ENCODE data around the gene ASIC1. TPM values are rescaled to one million over a fixed set of nuclear protein-coding genes. Genes with fewer than 3 reads are reported as not detected.

Gene ASIC1
- total RNA-seq, 1 donor: 0.72 TPM

- Histone ChIP-seq H2AFZ (ENCODE audit: low read length) (peak overlapping the region; percentile 85), H4K20me1 (ENCODE audit: insufficient read depth, low read length) (peaks cover 8% of the 10 kb centered on the region), H3K4me1 (ENCODE audit: insufficient read depth, low read length) (peaks cover 23% of the 10 kb centered on the region), H3K4me3 (ENCODE audit: insufficient read depth, low read length) (peak overlapping the region; percentile 77), H3K9me3 (ENCODE audit: low read depth, low read length) (no peaks in the 10 kb centered on the region), H3K79me2 (ENCODE audit: insufficient read depth, low read length) (peaks cover 48% of the 10 kb centered on the region), H3K27ac (ENCODE audit: low read depth, low read length) (peak overlapping the region; percentile 95), H3K4me2 (ENCODE audit: insufficient read depth, low read length) (peak overlapping the region; percentile 89), H3K36me3 (ENCODE audit: insufficient read depth, low read length) (peaks cover 3% of the 10 kb centered on the region), H3K27me3 (ENCODE audit: insufficient read depth, low read length) (no peaks in the 10 kb centered on the region)
- TF ChIP-seq CTCF (IDR thresholded peaks at IDR 0.05; ENCODE audit: extremely low read depth, low read depth, low read length): no peak
- DNase-seq (ENCODE audit: insufficient read length, low spot score, missing footprints): peak; percentile 87
Measured at GRCh38 chr12:50112456-50113218, 55.2 kb downstream of the ASIC1 start.

- no peak overlapping the region for H2AFZ ChIP-seq (ENCODE audit: low read length)
- no peak overlapping the region for H3K4me2 ChIP-seq (ENCODE audit: insufficient read depth, low read length)
- peak; percentile 29 for DNase-seq (ENCODE audit: insufficient read length, low spot score, missing footprints)
- no peak overlapping the region for H3K4me3 ChIP-seq (ENCODE audit: insufficient read depth, low read length)
- H3K9me3 ChIP-seq (ENCODE audit: low read depth, low read length): no peaks in the 10 kb centered on the region
- peaks cover 6% of the 10 kb centered on the region for H3K4me1 ChIP-seq (ENCODE audit: insufficient read depth, low read length)
- H3K27ac ChIP-seq (ENCODE audit: low read depth, low read length): no peak overlapping the region
- H3K36me3 ChIP-seq (ENCODE audit: insufficient read depth, low read length): peaks cover 12% of the 10 kb centered on the region
- no peak for TF ChIP-seq CTCF (IDR thresholded peaks at IDR 0.05; ENCODE audit: extremely low read depth, low read depth, low read length)
- peaks cover 13% of the 10 kb centered on the region for H4K20me1 ChIP-seq (ENCODE audit: insufficient read depth, low read length)
- peaks cover 80% of the 10 kb centered on the region for H3K79me2 ChIP-seq (ENCODE audit: insufficient read depth, low read length)
- no peaks in the 10 kb centered on the region for H3K27me3 ChIP-seq (ENCODE audit: insufficient read depth, low read length)
Measured at GRCh38 chr12:50117057-50117622, 59.7 kb downstream of the ASIC1 start.

GRCh38 chr12:50119387-50119786, 62.0 kb downstream of the ASIC1 start:
- peaks cover 13% of the 10 kb centered on the region for H4K20me1 ChIP-seq (ENCODE audit: insufficient read depth, low read length)
- H3K4me2 ChIP-seq (ENCODE audit: insufficient read depth, low read length): no peak overlapping the region
- H3K9me3 ChIP-seq (ENCODE audit: low read depth, low read length): no peaks in the 10 kb centered on the region
- peaks cover 62% of the 10 kb centered on the region for H3K79me2 ChIP-seq (ENCODE audit: insufficient read depth, low read length)
- DNase-seq (ENCODE audit: insufficient read length, low spot score, missing footprints): no peak
- H3K4me3 ChIP-seq (ENCODE audit: insufficient read depth, low read length): no peak overlapping the region
- H3K27me3 ChIP-seq (ENCODE audit: insufficient read depth, low read length): no peaks in the 10 kb centered on the region
- no peak overlapping the region for H2AFZ ChIP-seq (ENCODE audit: low read length)
- H3K36me3 ChIP-seq (ENCODE audit: insufficient read depth, low read length): peaks cover 12% of the 10 kb centered on the region
- no peak for TF ChIP-seq CTCF (IDR thresholded peaks at IDR 0.05; ENCODE audit: extremely low read depth, low read depth, low read length)
- no peaks in the 10 kb centered on the region for H3K4me1 ChIP-seq (ENCODE audit: insufficient read depth, low read length)
- H3K27ac ChIP-seq (ENCODE audit: low read depth, low read length): no peak overlapping the region

- H3K36me3 ChIP-seq (ENCODE audit: insufficient read depth, low read length): peaks cover 12% of the 10 kb centered on the region
- TF ChIP-seq CTCF (IDR thresholded peaks at IDR 0.05; ENCODE audit: extremely low read depth, low read depth, low read length): no peak
- no peaks in the 10 kb centered on the region for H3K27me3 ChIP-seq (ENCODE audit: insufficient read depth, low read length)
- H3K4me2 ChIP-seq (ENCODE audit: insufficient read depth, low read length): no peak overlapping the region
- H2AFZ ChIP-seq (ENCODE audit: low read length): no peak overlapping the region
- H4K20me1 ChIP-seq (ENCODE audit: insufficient read depth, low read length): peaks cover 13% of the 10 kb centered on the region
- no peaks in the 10 kb centered on the region for H3K4me1 ChIP-seq (ENCODE audit: insufficient read depth, low read length)
- H3K79me2 ChIP-seq (ENCODE audit: insufficient read depth, low read length): peaks cover 53% of the 10 kb centered on the region
- no peak overlapping the region for H3K27ac ChIP-seq (ENCODE audit: low read depth, low read length)
- no peak overlapping the region for H3K4me3 ChIP-seq (ENCODE audit: insufficient read depth, low read length)
- no peak for DNase-seq (ENCODE audit: insufficient read length, low spot score, missing footprints)
- H3K9me3 ChIP-seq (ENCODE audit: low read depth, low read length): no peaks in the 10 kb centered on the region
Measured at GRCh38 chr12:50120521-50120920, 63.1 kb downstream of the ASIC1 start.
